Activated CD8-positive, alpha-beta memory T cell treated with anti-CD3 and anti-CD28 coated beads for 1 hour (primary cell): ENCODE results near the gene GALNT7.

ENCODE experiments used
- DNase-seq, 2 donors: peaks; one replicate each; pipeline ENCODE4 v3.0.0-alpha.2; 2020; ENCODE audit warnings: low read depth in 1 of 2; ENCODE audit errors: extremely low read depth in 1 of 2

The GALNT7 gene

DNA sequence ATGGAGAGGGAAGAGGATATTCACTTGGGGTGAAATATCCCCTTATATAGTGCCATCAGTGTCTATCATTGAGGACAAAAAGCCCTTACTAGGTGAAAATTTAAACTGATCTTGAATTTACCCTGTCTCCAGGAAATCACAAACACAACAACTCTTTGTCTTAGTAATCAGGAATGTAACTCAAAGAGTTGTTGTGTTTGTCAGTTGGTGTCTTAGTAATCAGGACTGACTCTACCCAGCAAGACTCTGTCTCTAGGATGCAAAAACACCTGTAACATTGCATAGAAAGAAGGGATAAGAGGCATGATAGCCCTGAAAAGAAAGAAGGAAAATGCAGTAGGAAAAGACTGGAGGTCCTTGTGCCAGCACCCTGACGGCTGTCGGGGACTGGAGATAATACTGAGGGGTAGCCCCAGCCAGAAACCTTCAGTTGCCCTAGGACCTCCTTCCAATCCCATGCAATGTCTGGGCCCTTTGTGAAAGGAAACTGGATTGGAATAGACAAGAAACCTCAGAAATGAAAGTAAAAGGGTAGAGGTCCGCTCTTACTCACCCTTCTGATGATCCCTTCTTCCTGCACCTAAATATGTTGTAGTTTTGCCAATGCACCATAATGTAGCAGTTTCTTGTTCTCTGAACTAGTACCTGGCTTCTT, 120.2 kb downstream of the GALNT7 start:
- DNase-seq, result no peak

DNA sequence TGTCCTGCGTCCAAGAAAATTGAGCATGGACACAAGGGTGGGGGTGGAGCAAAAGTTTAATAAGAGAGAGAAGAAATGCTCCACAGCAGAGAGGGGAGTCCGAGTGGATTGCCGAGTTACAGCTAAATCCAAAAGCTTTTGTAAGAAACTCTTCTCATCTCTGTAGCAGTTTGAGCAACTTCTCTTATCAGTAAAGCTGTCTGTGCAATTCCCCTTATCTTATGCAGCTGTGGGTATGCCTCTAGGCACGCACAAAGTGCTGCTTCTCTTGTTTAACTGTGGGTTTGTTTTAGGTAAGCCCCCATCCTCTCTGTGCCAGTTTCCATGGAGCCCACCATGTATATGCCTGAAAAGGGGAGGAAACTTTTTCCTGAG, 120.7 kb downstream of the GALNT7 start:
- no peak for DNase-seq

DNA sequence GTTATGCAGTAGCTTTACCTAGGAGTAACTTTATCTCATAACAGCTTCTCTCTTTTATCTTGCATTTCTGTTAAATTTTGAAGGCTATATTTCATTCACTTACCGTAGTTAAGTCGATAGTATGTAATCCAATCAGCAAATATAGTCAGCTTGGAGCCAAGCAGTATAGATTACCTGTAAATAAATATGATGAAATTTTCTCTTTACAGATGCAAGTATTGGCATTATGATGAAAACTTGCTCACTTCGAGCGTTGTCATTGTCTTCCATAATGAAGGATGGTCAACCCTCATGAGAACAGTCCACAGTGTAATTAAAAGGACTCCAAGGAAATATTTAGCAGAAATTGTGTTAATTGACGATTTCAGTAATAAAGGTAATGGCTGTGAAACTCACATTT, 123.3 kb downstream of the GALNT7 start:
- no peak for DNase-seq

GRCh38 chr4:173293663-173294062, 125.1 kb downstream of the GALNT7 start:
- no peak for DNase-seq

DNA sequence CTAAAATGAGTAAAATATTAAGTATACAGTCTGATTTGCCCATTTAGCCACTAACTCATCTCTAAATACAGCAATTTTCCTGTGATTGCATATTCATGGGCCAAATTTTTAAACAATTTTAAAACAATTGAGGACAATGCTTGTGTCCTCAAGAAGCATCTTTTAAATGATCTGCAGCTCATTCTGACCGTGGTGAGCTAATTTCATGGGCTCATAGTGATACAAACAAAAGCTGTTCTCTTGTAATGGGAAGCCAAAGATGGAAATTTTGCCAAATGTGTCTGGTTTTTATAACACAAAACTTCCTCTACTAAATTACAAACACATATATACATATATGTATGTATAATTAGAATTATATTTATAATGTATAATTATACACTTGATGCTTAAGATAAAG, 125.8 kb downstream of the GALNT7 start:
- no peak for DNase-seq

DNA sequence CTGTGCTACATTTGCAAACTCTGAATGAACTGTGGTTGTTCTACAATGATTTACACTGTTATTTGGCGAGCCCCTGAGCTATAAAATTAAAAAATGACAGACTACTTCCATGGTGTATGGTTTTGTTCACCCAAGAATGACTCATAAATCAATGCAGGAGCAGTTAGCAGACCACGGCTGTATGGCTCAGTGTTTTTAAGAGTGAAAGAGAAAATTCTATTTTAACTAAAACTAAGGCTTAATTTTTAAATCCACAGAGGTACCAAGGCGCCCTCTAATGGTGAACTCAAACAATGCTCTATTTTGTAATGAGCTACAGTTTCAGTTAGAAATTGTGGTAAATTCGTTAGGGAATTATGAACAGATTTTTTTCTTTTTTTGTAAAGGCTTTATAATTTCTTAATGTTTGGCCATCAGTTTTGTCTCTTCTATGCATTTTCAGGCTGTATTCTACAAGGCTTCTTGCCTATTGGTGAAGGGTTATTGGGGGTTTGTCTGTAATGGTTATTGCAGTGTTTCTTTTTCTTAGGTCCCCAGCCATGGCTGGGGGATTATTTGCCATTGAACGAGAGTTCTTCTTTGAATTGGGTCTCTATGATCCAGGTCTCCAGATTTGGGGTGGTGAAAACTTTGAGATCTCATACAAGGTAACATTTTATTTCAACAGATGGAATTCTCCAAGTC, 133.0 kb downstream of the GALNT7 start:
- no peak for DNase-seq

GRCh38 chr4:173307778-173308177, 139.2 kb downstream of the GALNT7 start:
- no peak for DNase-seq

- DNase-seq, result no peak
These were observed 142.8 kb downstream of the GALNT7 start for GRCh38 chr4:173311368-173311767.

- DNase-seq, result no peak
These were observed 146.1 kb downstream of the GALNT7 start for GRCh38 chr4:173314715-173315114.

DNA sequence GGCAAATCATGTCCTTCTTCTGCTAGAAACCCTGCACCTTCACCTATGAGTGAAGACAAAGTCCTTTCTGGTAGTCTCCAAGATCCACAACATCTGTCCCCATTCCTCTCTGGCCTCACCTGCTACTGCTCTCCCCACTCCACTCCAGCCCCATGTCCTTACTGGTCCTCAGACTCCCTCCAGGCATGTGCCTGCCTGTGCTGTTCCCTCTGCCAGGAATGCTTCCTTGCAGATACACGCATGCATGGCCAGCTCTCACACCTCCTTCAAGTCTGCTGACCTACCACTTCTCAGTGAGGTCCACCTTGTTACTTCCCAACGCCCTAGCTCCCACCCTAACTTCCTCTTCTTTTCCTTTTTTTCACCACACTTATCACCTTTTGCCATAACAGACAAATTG, 147.4 kb downstream of the GALNT7 start:
- no peak for DNase-seq

GRCh38 chr4:173317004-173317403, 148.4 kb downstream of the GALNT7 start:
- DNase-seq, result no peak

GRCh38 chr4:173318240-173318639, 149.6 kb downstream of the GALNT7 start:
- DNase-seq, result no peak

DNA sequence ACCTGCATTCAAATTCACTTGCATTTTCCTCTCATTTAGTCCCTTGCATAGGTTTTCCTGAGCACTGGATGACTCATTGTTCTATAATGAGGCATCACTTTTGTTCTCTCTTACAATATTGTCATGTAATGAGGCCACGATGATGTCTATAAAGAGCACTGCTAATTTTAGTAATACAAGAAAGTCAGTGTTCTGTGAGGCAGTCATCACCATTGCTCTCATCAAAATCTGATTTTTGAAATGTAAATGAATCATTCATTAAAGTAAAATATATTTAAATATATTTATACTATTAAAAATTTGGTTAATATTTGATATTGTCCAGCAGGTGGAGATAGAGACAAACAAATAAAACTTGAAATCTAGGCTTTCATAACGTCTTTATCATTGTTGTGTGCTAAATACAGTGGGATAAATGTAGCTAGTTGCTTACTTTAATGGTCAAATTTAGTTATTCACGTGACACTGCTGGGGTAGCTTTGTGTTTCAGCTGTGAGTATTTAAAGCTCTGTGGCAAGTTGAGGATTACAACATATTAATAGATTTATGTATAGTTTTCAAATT, 150.1 kb downstream of the GALNT7 start:
- DNase-seq, result no peak

GRCh38 chr4:173319696-173320095, 151.1 kb downstream of the GALNT7 start:
- DNase-seq, result no peak

GRCh38 chr4:173325007-173325736, 156.6 kb downstream of the GALNT7 start:
- DNase-seq, result no peak

DNA sequence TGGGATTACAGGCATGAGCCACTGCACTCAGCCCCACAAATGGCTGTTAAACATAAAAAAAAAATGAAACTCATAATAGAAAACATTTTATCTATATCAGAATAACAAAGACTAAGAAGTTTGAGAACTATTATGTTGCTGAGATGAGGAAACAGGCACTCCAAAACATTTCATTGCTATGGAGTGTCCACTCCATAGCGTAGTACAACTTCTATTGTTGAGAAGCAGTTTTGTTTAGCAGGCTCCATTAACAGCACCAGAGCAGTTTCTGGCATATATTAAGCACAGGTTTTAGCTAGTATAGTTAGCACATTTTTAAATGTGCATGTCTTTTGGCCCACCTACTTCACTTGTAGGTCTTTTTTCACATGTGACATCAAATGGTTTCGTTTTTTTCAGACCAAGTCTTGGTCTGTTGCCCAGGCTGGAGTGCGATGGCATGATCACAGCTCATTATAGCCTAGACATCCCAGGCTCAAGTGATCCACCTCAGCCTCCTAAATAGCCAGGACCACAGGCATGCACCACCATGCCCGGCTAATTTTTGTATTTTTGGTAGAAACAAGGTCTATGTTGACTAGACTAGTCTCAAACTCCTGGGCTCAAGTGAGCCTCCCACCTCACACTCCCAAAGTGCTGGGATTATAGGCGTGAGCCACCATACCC, 159.8 kb downstream of the GALNT7 start:
- no peak for DNase-seq

GRCh38 chr4:173330590-173330989, 162.0 kb downstream of the GALNT7 start:
- no peak for DNase-seq

- DNase-seq, result no peak
These were observed 163.4 kb downstream of the GALNT7 start for GRCh38 chr4:173332021-173332487.

GRCh38 chr4:173332963-173333657, 164.5 kb downstream of the GALNT7 start:
- DNase-seq, result peak in 1 of 2 donors; percentile 2

GRCh38 chr4:173333658-173334084, 165.1 kb downstream of the GALNT7 start:
- peak in 1 of 2 donors; percentile 28 for DNase-seq
